HepG2 (cell line): ENCODE results near the gene ZNF540. TPM values are rescaled to one million over a fixed set of nuclear protein-coding genes. Genes with fewer than 3 reads are reported as not detected.

Experiments
- CEBPB ChIP-seq: IDR thresholded peaks from 2 replicates; pipeline ENCODE4 v1.6.1; 2011; ENCODE audit warnings: low read depth, low read length, improper control_type of control experiment, borderline replicate concordance
- HNRNPLL ChIP-seq: fragments of 200-400 bp; formaldehyde crosslinking; IDR thresholded peaks from 2 replicates; pipeline ENCODE4 v1.6.1; 2017; ENCODE audit warnings: mild to moderate bottlenecking, low read depth, low read length; ENCODE audit not compliant: poor library complexity, severe bottlenecking
- KLF16 ChIP-seq, 2 experiments: sonication (generic) in 1 of 2; formaldehyde crosslinking in 1 of 2; IDR thresholded peaks; 2 replicates each; pipeline versions ENCODE4 v1.6.1 to v1.8.0; 2016 to 2023; ENCODE audit warnings: missing genetic modification reagents in 2 of 2, missing compliant biosample characterization in 1 of 2
- KLF6 ChIP-seq: IDR thresholded peaks from 2 replicates; pipeline ENCODE4 v1.8.0; 2016; ENCODE audit warnings: missing biosample characterization, missing genetic modification reagents
- MAZ ChIP-seq, 2 experiments: sonication (generic) in 1 of 2; formaldehyde crosslinking in 1 of 2; IDR thresholded peaks; 2 replicates each; pipeline versions ENCODE4 v1.5.0 to v1.6.1; 2012 to 2020; ENCODE audit warnings: low read depth in 2 of 2, mild to moderate bottlenecking in 2 of 2, borderline replicate concordance in 1 of 2, improper control_type of control experiment in 1 of 2, low read length in 1 of 2, missing genetic modification reagents in 1 of 2, moderate library complexity in 1 of 2
- MED1 ChIP-seq: sonication (generic); formaldehyde crosslinking; IDR thresholded peaks from 2 replicates; pipeline ENCODE4 v1.4.0; 2020; ENCODE audit warnings: missing genetic modification reagents
- MZF1 ChIP-seq: sonication (generic); formaldehyde crosslinking; IDR thresholded peaks from 2 replicates; pipeline ENCODE4 v1.8.1; 2023; ENCODE audit warnings: mild to moderate bottlenecking, missing genetic modification reagents, borderline replicate concordance
- ZNF264 ChIP-seq: sonication (generic); formaldehyde crosslinking; IDR thresholded peaks from 2 replicates; pipeline ENCODE4 v1.4.0; 2020; ENCODE audit warnings: missing genetic modification reagents
- polyA plus RNA-seq, 8 experiments: library from polyadenylated mRNA; depleted of rRNA in 3 of 8; stranded (reverse) in 7 of 8; unstranded in 1 of 8; fragments of >200 nt; fragmentation: Illumina TruSeq in 4 of 8; extraction: Trizol in 4 of 8; gene quantifications; 2 replicates each; pipeline versions ENCODE4 v1.2.1 to v1.2.3, GENCODE V29; 2011 to 2016; ENCODE audit warnings: low read depth in 4 of 8, missing spikeins in 1 of 8, mixed read lengths in 1 of 8; ENCODE audit not compliant: insufficient read depth in 1 of 8
- total RNA-seq, 5 experiments: library from RNA; depleted of rRNA; stranded (reverse); fragments of >200 nt; fragmentation: Illumina TruSeq; extraction: Trizol; gene quantifications; 2 replicates each; pipeline ENCODE4 v1.2.3, GENCODE V29; 2016; ENCODE audit warnings: low read depth in 1 of 5
- TF ChIP-seq, protein P1 (sequence below): IDR thresholded peaks from 2 replicates; pipeline ENCODE4 v1.6.1; 2016; ENCODE audit warnings: missing compliant biosample characterization, missing genetic modification reagents, borderline replicate concordance
- TF ChIP-seq, protein P2 (sequence below): IDR thresholded peaks from 2 replicates; pipeline ENCODE4 v1.6.1; 2016; ENCODE audit warnings: missing genetic modification reagents, missing compliant biosample characterization
- TF ChIP-seq, protein P3 (sequence below): sonication (generic); formaldehyde crosslinking; IDR thresholded peaks from 2 replicates; pipeline ENCODE4 v1.4.0; 2020; ENCODE audit warnings: missing genetic modification reagents
- TF ChIP-seq, protein P4 (sequence below): IDR thresholded peaks from 2 replicates; pipeline ENCODE4 v1.6.1; 2018; ENCODE audit warnings: missing genetic modification reagents, mild to moderate bottlenecking, missing compliant biosample characterization
- TF ChIP-seq, protein P5 (sequence below): IDR thresholded peaks from 2 replicates; pipeline ENCODE4 v1.6.1; 2016; ENCODE audit warnings: missing compliant biosample characterization, missing genetic modification reagents, borderline replicate concordance
- TF ChIP-seq, protein P6 (sequence below): sonication (generic); formaldehyde crosslinking; IDR thresholded peaks from 2 replicates; pipeline ENCODE4 v1.4.0; 2020; ENCODE audit warnings: missing genetic modification reagents
- TF ChIP-seq, protein P7 (sequence below): IDR thresholded peaks from 2 replicates; pipeline ENCODE4 v1.6.1; 2016; ENCODE audit warnings: missing biosample characterization, missing genetic modification reagents, low read depth
- TF ChIP-seq, protein P8 (sequence below): sonication (generic); formaldehyde crosslinking; IDR thresholded peaks from 2 replicates; pipeline ENCODE4 v1.5.0; 2020; ENCODE audit warnings: mild to moderate bottlenecking, missing genetic modification reagents, borderline replicate concordance

Gene ZNF540
- total and polyA plus RNA-seq, 2 of the 13 experiments (the other 11 are each of a cell fraction or from before 2014, with no cell fraction given), result 0.21 to 0.40 TPM

DNA sequence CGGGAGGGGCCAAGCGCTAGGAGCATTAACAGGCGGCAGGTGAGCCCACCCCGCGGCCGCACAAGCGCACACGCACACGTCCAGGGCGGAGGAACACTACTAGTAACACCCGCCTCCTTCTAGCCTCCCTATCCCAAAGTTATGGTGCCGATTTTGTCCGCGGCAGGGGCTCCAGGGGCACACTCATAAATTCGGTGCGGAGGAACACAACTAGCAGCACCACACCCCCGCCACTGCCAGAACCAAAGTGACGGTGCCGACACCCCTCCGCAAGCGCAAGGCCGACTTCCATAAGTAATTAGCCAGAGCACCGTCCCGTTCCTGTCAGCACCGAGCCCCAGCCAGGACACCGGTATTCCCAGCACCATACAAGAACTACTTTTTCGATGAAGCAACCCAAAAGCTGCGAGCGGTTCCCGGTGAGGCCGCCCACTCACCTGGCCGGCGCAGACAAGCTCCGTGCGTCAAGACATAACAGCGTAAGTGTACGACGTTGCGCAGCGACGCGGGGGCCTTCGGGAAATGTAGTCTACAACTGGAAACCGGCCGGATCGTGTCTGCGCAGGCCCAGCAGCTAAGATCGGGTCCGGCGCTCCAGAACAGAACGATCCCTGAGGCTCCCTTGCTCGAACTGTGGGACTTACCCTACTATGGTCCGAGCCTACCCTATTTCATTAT, at the start of gene ZNF540, which contains the start of gene ZNF571 (continued):
- TF ChIP-seq, protein P1, sequence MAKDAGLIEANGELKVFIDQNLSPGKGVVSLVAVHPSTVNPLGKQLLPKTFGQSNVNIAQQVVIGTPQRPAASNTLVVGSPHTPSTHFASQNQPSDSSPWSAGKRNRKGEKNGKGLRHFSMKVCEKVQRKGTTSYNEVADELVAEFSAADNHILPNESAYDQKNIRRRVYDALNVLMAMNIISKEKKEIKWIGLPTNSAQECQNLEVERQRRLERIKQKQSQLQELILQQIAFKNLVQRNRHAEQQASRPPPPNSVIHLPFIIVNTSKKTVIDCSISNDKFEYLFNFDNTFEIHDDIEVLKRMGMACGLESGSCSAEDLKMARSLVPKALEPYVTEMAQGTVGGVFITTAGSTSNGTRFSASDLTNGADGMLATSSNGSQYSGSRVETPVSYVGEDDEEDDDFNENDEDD (CRISPR knock-in tag), result peak; percentile 11; the same call in 1 of the 2 replicates
- TF ChIP-seq, protein P2, sequence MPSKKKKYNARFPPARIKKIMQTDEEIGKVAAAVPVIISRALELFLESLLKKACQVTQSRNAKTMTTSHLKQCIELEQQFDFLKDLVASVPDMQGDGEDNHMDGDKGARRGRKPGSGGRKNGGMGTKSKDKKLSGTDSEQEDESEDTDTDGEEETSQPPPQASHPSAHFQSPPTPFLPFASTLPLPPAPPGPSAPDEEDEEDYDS (CRISPR knock-in tag), result 0 out of 2 replicates have a peak, but pooled peaks have one; percentile 31
- TF ChIP-seq KLF16 (CRISPR knock-in tag; IDR thresholded peaks at IDR 0.05), result 0 out of 4 replicates have a peak, but pooled peaks of 1 of the 2 experiments have one; percentile 31
- TF ChIP-seq, protein P3, sequence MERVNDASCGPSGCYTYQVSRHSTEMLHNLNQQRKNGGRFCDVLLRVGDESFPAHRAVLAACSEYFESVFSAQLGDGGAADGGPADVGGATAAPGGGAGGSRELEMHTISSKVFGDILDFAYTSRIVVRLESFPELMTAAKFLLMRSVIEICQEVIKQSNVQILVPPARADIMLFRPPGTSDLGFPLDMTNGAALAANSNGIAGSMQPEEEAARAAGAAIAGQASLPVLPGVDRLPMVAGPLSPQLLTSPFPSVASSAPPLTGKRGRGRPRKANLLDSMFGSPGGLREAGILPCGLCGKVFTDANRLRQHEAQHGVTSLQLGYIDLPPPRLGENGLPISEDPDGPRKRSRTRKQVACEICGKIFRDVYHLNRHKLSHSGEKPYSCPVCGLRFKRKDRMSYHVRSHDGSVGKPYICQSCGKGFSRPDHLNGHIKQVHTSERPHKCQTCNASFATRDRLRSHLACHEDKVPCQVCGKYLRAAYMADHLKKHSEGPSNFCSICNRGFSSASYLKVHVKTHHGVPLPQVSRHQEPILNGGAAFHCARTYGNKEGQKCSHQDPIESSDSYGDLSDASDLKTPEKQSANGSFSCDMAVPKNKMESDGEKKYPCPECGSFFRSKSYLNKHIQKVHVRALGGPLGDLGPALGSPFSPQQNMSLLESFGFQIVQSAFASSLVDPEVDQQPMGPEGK, result peak; percentile 59
- TF ChIP-seq, protein P4, sequence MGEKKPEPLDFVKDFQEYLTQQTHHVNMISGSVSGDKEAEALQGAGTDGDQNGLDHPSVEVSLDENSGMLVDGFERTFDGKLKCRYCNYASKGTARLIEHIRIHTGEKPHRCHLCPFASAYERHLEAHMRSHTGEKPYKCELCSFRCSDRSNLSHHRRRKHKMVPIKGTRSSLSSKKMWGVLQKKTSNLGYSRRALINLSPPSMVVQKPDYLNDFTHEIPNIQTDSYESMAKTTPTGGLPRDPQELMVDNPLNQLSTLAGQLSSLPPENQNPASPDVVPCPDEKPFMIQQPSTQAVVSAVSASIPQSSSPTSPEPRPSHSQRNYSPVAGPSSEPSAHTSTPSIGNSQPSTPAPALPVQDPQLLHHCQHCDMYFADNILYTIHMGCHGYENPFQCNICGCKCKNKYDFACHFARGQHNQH (CRISPR knock-in tag), result 0 out of 2 replicates have a peak, but pooled peaks have one; percentile 33
- TF ChIP-seq MZF1, result no peak
- peak; percentile 99 for TF ChIP-seq HNRNPLL
- TF ChIP-seq MAZ (IDR thresholded peaks at IDR 0.05; ENCODE audit: borderline replicate concordance, low read depth, low read length), result no peak
- peak; percentile 50; the same call in 1 of the 2 replicates for TF ChIP-seq MAZ (CRISPR knock-in tag; IDR thresholded peaks at IDR 0.05; ENCODE audit: low read depth)
- TF ChIP-seq MED1 (CRISPR knock-in tag), result peak; percentile 13; the same call in 1 of the 2 replicates
- TF ChIP-seq, protein P5, sequence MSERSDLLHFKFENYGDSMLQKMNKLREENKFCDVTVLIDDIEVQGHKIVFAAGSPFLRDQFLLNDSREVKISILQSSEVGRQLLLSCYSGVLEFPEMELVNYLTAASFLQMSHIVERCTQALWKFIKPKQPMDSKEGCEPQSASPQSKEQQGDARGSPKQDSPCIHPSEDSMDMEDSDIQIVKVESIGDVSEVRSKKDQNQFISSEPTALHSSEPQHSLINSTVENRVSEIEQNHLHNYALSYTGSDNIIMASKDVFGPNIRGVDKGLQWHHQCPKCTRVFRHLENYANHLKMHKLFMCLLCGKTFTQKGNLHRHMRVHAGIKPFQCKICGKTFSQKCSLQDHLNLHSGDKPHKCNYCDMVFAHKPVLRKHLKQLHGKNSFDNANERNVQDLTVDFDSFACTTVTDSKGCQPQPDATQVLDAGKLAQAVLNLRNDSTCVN, result no peak
- peak; percentile 32; the same call in 1 of the 2 replicates for TF ChIP-seq KLF6
- TF ChIP-seq CEBPB, result peak; percentile 80; the same call in 1 of the 2 replicates
- TF ChIP-seq, protein P6, sequence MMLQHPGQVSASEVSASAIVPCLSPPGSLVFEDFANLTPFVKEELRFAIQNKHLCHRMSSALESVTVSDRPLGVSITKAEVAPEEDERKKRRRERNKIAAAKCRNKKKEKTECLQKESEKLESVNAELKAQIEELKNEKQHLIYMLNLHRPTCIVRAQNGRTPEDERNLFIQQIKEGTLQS (CRISPR knock-in tag), result peak; percentile 12; the same call in 1 of the 2 replicates
- TF ChIP-seq, protein P7, sequence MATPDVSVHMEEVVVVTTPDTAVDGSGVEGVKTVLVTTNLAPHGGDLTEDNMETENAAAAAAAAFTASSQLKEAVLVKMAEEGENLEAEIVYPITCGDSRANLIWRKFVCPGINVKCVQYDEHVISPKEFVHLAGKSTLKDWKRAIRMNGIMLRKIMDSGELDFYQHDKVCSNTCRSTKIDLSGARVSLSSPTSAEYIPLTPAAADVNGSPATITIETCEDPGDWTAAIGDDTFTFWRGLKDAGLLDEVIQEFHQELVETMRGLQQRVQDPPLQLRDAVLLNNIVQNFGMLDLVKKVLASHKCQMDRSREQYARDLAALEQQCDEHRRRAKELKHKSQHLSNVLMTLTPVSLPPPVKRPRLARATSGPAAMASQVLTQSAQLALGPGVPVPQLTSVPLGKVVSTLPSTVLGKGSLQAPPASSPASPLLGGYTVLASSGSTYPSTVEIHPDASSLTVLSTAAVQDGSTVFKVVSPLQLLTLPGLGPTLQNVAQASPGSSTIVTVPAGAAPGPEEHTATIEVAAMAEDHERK (CRISPR knock-in tag), result peak; percentile 99
- TF ChIP-seq, protein P8, sequence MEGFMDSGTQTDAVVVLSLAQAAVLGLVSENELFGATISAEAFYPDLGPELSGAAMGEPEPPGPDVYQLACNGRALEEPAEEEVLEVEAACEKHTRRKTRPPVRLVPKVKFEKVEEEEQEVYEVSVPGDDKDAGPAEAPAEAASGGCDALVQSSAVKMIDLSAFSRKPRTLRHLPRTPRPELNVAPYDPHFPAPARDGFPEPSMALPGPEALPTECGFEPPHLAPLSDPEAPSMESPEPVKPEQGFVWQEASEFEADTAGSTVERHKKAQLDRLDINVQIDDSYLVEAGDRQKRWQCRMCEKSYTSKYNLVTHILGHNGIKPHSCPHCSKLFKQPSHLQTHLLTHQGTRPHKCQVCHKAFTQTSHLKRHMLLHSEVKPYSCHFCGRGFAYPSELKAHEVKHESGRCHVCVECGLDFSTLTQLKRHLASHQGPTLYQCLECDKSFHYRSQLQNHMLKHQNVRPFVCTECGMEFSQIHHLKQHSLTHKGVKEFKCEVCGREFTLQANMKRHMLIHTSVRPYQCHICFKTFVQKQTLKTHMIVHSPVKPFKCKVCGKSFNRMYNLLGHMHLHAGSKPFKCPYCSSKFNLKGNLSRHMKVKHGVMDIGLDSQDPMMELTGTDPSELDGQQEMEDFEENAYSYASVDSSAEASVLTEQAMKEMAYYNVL (CRISPR knock-in tag), result peak; percentile 42; the same call in 1 of the 2 replicates
- 0 out of 2 replicates have a peak, but pooled peaks have one; percentile 47 for TF ChIP-seq ZNF264 (CRISPR knock-in tag)
